NT2/D1 (cell line): Measurements from ENCODE around the gene DPP6.

Source experiments
- SUZ12 ChIP-seq: IDR thresholded peaks from 2 replicates; pipeline ENCODE4 v1.6.1; 2011; ENCODE audit not compliant: insufficient read length, insufficient read depth; ENCODE audit errors: extremely low read depth
- ZNF274 ChIP-seq: IDR thresholded peaks from 2 replicates; pipeline ENCODE4 v1.6.1; 2011; ENCODE audit warnings: mild to moderate bottlenecking, low read depth, low read length

DNA sequence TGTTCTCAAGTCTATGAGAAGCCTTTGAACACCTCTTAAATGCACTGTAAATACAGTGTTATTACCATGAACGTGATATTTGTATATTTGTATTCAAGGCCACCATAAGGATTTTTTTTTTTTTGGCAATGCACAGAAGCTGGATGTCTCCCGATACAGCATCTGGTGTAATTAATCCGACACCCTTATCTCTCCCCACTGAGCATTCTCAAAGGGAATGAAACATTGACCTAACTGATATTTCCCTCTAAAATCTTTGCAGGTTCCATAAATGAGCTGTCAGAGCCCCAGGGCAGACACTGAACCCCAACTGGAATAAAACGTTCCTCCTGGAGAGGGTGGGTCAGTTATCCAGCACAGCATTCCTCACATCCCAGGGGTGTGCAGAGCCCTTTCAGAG lies 634.1 kb downstream of the DPP6 start:
- TF ChIP-seq ZNF274: no peak
- TF ChIP-seq SUZ12: no peak
